ENCODE data around the gene PRKCB. TPM values are rescaled to one million over a fixed set of nuclear protein-coding genes. Genes with fewer than 3 reads are reported as not detected.
A peak's percentile ranks its signal among the peaks of the same experiment; 100 is the strongest.

Gene PRKCB
- polyA plus RNA-seq, 3 donors, result 57.4 to 87.4 (median 75.5) TPM

GRCh38 chr16:23843143-23843542, 7.4 kb downstream of the PRKCB start:
- Histone ChIP-seq H3K9ac (ENCODE audit: insufficient read depth, low read length, poor library complexity, severe bottlenecking) (no peak overlapping the region), H3K4me2 (replicated peaks; ENCODE audit: extremely low read depth, low read length, poor library complexity, severe bottlenecking) (no peak overlapping the region), H3K4me1 (ENCODE audit: control insufficient read depth in 1 of 2, insufficient read depth in 2 of 2, low read length in 2 of 2) (peaks cover 42 to 53% of the 10 kb centered on the region in 2 donors), H4K20me1 (ENCODE audit: insufficient read depth, low read length) (peaks cover 98% of the 10 kb centered on the region), H3K79me2 (ENCODE audit: insufficient read depth, low read length) (peaks cover 99% of the 10 kb centered on the region), H3K4me3 (replicated peaks in 1 of 3; ENCODE audit: low read depth in 2 of 3, low read length in 3 of 3) (no peak overlapping the region), H3K36me3 (replicated peaks in 1 of 2; ENCODE audit: control insufficient read depth in 1 of 2, insufficient read depth in 2 of 2, low read length in 2 of 2) (peaks cover 20 to 72% of the 10 kb centered on the region in 2 donors), H3K27ac (ENCODE audit: low read depth in 1 of 2, low read length in 2 of 2) (no peak overlapping the region), H2AFZ (ENCODE audit: insufficient read depth, low read depth, low read length, poor library complexity, severe bottlenecking) (no peak overlapping the region), H3K27me3 (ENCODE audit: control insufficient read depth in 2 of 2, insufficient read depth in 2 of 2, low read length in 2 of 2) (no peaks in the 10 kb centered on the region), H3K9me3 (replicated peaks in 1 of 2; ENCODE audit: control insufficient read depth in 1 of 2, insufficient read depth in 1 of 2, low read length in 2 of 2) (no peaks in the 10 kb centered on the region)
- intact Hi-C loops (cut with micrococcal nuclease), result no loop called here
- Mint-ChIP-seq H3K27me3 (ENCODE audit: low read depth in 3 of 3) (peaks cover 0 to 2% (median 0%) of the 10 kb centered on the region in 3 donors), H3K36me3 (peaks cover 57 to 80% of the 10 kb centered on the region in 2 donors), H3K4me3 (no peak overlapping the region), H3K4me1 (peaks cover 72% of the 10 kb centered on the region), H3K9me3 (no peaks in the 10 kb centered on the region), H3K27ac (no peak overlapping the region)
- no peak for TF ChIP-seq CTCF (IDR thresholded peaks at IDR 0.05)
- DNase-seq, result no peak
- no CpG with 5 or more reads among the region's 4 CpGs for WGBS (ENCODE audit: insufficient coverage)

GRCh38 chr16:23847251-23847650, 11.5 kb downstream of the PRKCB start:
- no peak overlapping the region for H3K4me3 ChIP-seq (replicated peaks in 1 of 3; ENCODE audit: low read depth in 2 of 3, low read length in 3 of 3)
- Mint-ChIP-seq H3K36me3 (peaks cover 42 to 57% of the 10 kb centered on the region in 2 donors), H3K9me3 (peaks cover 0 to 9% (median 0%) of the 10 kb centered on the region in 7 donors), H3K27me3 (ENCODE audit: low read depth in 3 of 3) (peaks cover 0 to 2% (median 0%) of the 10 kb centered on the region in 3 donors), H3K27ac (peak overlapping the region in 1 of 7 donors; percentile 46), H3K4me3 (no peak overlapping the region), H3K4me1 (peaks cover 77% of the 10 kb centered on the region)
- peaks cover 6 to 52% of the 10 kb centered on the region in 2 donors for H3K36me3 ChIP-seq (replicated peaks in 1 of 2; ENCODE audit: control insufficient read depth in 1 of 2, insufficient read depth in 2 of 2, low read length in 2 of 2)
- DNase-seq, result no peak
- H3K4me2 ChIP-seq (replicated peaks; ENCODE audit: extremely low read depth, low read length, poor library complexity, severe bottlenecking), result no peak overlapping the region
- no peaks in the 10 kb centered on the region for H3K27me3 ChIP-seq (ENCODE audit: control insufficient read depth in 2 of 2, insufficient read depth in 2 of 2, low read length in 2 of 2)
- no peak overlapping the region for H3K9ac ChIP-seq (ENCODE audit: insufficient read depth, low read length, poor library complexity, severe bottlenecking)
- intact Hi-C loops (cut with micrococcal nuclease), result no loop called here
- TF ChIP-seq CTCF (IDR thresholded peaks at IDR 0.05), result no peak
- no peak overlapping the region for H3K27ac ChIP-seq (ENCODE audit: low read depth in 1 of 2, low read length in 2 of 2)
- peaks cover 37 to 47% of the 10 kb centered on the region in 2 donors for H3K4me1 ChIP-seq (ENCODE audit: control insufficient read depth in 1 of 2, insufficient read depth in 2 of 2, low read length in 2 of 2)
- WGBS (ENCODE audit: insufficient coverage), result 90% methylated on average over 1 of the region's 3 CpGs
- H3K79me2 ChIP-seq (ENCODE audit: insufficient read depth, low read length), result peaks cover 97% of the 10 kb centered on the region
- H2AFZ ChIP-seq (ENCODE audit: insufficient read depth, low read depth, low read length, poor library complexity, severe bottlenecking), result no peak overlapping the region
- H4K20me1 ChIP-seq (ENCODE audit: insufficient read depth, low read length), result peaks cover 78% of the 10 kb centered on the region
- no peaks in the 10 kb centered on the region for H3K9me3 ChIP-seq (replicated peaks in 1 of 2; ENCODE audit: control insufficient read depth in 1 of 2, insufficient read depth in 1 of 2, low read length in 2 of 2)

All from CD14-positive monocyte (primary cell).